Dedifferentiated amniotic fluid mesenchymal stem cell (primary cell): ENCODE data around the gene MLEC.

Experiments
- DNase-seq: peaks from one replicate; pipeline ENCODE4 v3.0.0-alpha.2; 2016; ENCODE audit errors: extremely low spot score

Gene MLEC

GRCh38 chr12:120741476-120742421 lies 54.8 kb downstream of the MLEC start:
- no peak for DNase-seq

- no peak for DNase-seq
Measured at GRCh38 chr12:120744922-120745493, 58.1 kb downstream of the MLEC start.

- DNase-seq: no peak
Measured at GRCh38 chr12:120748242-120748641, 61.3 kb downstream of the MLEC start.

- no peak for DNase-seq
Measured at GRCh38 chr12:120749256-120749655, 62.3 kb downstream of the MLEC start.

GRCh38 chr12:120750806-120751205 lies 63.9 kb downstream of the MLEC start:
- DNase-seq: no peak

GRCh38 chr12:120751389-120751788 lies 64.4 kb downstream of the MLEC start:
- DNase-seq: no peak
